GM18520 (cell line): ENCODE results near the gene BEST3.

ENCODE experiments used
- ATAC-seq: cut with Tn5 transposase; IDR thresholded peaks from one replicate; pipeline ENCODE4 v1.9.1; 2021; ENCODE audit not compliant: unreplicated experiment

BEST3 gene

GRCh38 chr12:69698769-69699540 is at the start of gene BEST3:
Gene BEST3, minus strand, starts transcription at chr12:69699303. Its CDS starts 1,505 bp downstream, at chr12:69697798.
- no peak for ATAC-seq

DNA sequence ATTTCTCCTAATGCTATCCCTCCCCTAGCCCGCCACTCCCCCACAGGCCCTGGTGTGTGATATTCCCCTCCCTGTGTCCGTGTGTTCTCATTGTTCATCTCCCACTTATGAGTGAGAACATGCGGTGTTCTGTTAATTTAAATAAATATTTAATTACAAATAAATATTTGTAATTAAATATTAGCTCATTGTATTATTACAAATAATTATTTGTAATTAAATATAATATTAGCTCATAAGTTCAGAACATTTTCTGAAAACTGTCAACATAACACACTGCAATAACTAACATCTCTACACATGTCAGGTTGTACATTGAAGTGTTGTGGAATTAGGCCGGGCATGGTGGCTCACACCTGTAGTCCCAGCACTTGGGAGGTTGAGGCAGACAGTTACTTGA is 45.0 kb upstream of the BEST3 start:
- ATAC-seq, result no peak

- peak; percentile 23 for ATAC-seq
These were observed 40.4 kb upstream of the BEST3 start for GRCh38 chr12:69739287-69740191.

DNA sequence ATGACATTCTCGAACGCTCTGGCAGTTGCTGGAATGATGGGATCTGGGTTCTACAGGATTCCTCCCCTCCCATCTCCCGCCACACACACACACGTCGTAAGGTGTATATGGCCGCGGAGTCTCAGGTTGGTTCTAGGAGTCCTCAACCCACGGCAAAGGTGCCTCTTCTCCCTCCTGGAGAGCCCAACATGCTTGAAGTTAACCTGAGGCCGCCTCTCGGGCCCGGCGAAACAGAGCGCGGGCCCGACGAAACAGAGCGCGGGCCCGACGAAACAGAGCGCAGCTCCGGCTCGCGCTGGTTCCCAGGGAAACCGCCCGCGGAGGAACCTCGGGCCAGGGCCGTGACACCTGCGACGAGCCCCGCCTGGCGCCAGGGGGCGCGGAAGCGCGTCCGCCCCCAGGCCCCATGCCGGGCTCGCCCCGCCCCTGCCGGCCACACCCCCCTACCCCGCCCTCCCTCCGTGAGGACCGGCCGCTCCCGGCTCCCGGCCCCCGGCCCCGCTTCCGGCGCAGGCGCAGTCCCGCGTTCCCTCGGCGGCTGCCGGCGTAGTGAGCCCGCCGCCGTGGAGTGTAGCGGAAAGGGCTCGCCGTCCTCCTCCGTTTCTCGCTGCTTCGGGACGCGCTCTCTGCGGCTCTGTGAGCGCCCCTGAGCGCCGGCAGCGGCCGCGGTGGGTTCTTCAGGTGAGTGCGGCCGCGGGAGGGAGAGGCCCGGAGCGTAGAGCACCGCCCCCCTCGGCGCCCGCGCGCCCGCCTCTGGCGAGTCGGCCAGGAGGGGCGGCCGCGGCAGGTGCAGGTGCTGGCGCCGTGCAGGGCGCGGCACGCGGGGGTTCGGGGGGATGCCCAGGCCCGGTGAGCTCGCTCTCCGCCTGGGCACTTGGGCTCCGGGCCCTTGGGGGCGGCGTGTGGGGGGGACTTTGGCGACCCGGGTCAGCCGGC is 39.5 kb upstream of the BEST3 start, which contains the start of gene RAB3IP:
Gene RAB3IP, plus strand, starts transcription at position 510 of the 936 bp plus-strand sequence. CDS start 16,549 bp downstream, outside the sequence.
- ATAC-seq, result peak; percentile 74

DNA sequence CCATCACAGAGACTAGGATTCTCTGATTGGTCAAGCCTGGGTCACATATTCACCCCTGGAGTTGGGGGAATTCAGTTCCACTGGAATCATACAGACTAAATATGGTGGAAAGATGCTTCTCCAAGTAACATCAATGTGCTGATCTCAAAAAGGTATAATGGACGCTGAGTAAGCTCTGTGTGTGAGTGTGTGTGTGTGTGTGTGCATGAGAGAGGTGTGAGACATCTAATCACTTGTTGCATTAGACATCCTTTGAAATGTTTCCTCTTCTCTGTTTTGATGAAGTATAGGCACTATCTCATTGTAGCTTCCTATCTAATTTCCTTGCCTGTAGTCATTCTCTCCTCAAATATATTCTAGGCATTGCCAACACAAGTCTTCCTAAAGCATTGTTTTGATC is 34.5 kb upstream of the BEST3 start:
- no peak for ATAC-seq

GRCh38 chr12:69732088-69732487 is 33.0 kb upstream of the BEST3 start:
- ATAC-seq, result no peak

DNA sequence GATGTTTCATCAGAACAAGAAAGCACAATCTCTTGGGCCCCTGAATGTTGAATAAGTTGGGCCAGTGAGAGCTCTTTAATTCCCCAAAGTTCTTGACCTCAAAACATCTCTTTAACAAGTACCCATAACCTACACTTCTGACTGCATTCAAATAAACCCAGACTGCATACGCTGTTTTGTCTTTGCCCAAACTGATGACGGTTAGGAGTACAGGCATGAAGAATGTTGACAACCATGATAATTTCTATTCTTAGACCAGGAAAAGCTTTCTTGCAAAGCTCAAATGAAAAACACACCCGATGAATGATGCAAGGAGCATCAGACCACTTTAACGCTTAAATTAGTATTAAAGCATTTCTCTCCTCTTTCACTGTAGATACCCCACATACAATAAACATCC is 27.8 kb upstream of the BEST3 start:
- ATAC-seq, result no peak

DNA sequence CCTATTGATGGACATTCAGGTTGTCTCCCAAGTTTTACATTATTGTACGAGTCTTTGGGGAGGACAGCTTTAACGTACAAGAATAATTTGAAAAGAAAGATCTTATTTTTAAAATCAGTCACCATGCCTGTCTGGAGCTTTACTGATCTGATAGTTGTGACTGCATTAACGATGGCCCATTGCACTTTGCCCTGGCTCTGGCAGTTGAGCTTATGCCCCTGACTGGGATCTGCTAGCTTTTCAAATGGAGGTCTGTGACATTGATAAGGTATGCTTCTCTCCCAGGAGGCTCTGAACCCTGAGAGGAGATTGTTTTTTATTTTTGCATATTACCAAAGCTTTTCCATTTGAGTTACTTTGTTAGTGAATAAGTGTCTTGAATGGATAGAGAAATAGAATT is 21.6 kb upstream of the BEST3 start:
- no peak for ATAC-seq

DNA sequence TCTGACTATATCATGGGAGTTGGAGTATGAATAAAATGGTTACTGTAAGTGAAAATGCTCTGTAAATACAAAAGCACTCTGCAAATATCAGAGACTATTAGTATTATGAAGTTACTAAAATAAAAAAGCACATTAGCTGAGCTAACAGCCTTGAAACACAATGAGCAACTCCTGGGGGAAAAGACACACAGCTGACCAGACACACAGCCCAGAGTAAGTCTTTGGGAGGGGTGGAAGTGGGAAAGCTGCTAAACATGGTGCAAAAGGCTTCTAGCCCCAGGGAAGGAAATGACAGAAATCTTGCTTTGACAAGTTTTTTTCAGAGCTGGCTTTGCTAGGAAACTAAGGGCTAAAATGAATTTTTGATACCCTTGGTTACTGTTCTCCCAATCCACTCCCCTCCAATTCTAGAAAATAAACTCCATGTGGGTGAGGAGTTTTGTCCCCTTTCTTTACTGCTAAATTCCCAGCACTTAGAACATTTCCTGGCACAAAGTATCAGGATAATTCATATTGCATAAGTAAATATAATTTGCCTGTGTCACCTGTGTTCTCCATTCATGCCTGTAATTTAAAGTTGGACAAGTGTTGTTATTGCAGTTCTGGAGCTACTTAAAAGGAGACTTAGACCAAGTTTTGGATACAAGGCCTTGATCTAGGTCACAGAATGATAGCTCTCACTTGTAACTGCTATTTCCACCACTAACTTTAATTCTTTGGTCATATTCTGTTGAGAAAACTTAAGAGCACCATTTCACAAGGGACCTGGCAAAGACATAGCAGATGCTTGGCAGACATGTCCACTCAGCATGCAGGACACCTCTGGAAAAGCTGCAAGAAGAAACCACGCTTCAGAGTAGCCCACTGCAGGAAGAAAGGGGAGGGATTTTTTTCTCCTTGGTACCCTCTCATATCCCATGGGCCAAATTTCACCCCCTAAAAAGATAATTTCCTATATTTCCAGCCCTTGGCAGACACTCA is 20.5 kb upstream of the BEST3 start:
- no peak for ATAC-seq

- ATAC-seq, result no peak
These were observed 15.4 kb upstream of the BEST3 start for GRCh38 chr12:69714542-69714941.

- no peak for ATAC-seq
These were observed 13.7 kb upstream of the BEST3 start for GRCh38 chr12:69712826-69713225.

DNA sequence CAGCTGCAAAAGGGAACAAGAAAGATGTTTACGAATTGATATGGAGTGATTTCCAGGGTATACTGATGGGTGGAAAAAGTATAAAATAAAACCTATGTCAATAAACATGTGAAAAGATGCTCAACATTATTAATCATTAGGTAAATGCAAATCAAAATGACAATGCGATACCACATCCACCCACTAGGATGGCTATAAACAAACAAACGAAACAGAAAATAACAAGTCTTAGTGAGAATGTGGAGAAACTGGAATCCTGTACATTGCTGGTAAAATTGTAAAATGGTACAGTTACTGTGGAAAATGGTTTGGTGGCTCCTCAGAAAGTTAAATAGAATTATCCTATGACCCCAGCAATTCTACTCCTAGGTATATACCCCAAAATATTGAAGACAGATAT is 9.5 kb upstream of the BEST3 start:
- no peak for ATAC-seq

DNA sequence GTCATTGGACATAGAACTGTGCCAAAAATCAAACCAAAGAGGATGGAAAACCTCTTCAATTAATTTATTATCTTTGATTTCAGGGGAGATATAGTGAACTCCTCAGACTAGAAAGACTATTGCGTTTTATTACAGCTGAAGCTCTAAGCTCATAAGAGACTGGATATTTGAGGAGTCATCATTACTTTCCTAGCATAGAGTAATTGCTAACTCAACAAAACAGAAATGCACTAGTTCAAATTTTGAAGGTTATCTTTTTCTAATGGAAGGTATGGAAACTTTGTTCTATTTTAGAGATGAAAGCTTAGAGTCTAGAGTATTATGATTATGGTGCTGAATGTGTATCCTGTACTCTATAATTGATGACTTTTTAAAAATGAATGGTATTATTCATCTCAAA is 5.3 kb upstream of the BEST3 start:
- ATAC-seq, result no peak

GRCh38 chr12:69703146-69703642 is 4.1 kb upstream of the BEST3 start:
- ATAC-seq, result no peak

DNA sequence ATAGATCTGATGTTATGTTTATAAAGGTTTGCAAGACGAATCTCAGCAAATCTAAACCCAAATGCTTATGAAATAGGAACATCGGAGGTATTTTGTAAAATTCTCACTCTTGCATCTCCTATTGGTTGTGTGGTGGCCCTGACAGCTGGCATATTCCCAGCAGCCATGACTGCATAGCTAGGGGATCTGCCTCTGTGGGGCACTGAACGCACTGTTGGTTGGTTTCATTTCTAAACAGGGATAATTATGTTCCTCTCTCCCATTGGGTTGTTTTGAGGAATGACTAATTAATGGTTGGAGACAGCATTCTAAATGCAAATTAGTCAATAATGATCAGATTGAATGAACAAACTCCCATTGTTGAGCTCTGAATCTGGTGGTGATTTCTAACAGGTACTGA is 2.7 kb upstream of the BEST3 start:
- ATAC-seq, result no peak

GRCh38 chr12:69698054-69698453 is 1.0 kb downstream of the BEST3 start:
- no peak for ATAC-seq

DNA sequence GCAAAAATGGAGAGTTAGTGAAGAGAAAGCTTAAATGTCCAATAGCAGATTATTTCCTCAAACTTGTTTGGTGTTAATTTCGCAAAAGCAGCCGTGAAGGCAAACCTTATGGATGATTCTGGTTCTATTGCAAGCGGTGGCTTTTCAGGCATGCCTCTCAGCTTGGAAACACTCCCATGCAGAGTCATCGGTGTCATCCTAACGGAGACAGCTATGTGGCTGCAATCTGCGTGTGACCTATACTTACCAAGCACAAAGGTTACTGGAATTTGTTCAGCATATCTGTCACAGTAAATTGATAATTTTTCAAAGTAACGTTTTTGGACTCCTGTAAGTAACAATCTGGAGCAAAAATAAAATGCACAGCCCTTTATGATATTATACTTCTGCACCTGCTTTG is 5.0 kb downstream of the BEST3 start:
- ATAC-seq, result no peak

GRCh38 chr12:69689638-69690037 is 9.5 kb downstream of the BEST3 start:
- ATAC-seq, result no peak
